Testis (tissue), 3 donors: ENCODE measurements around the gene CAPN9. TPM values are rescaled to one million over a fixed set of nuclear protein-coding genes. Genes with fewer than 3 reads are reported as not detected.

ENCODE experiments used
- DNase-seq: peaks from one replicate; pipeline ENCODE4 v3.0.0-alpha.2; 2019
- H3K27ac ChIP-seq, 2 donors: fragments of 200-600 bp; sonication (generic); one replicate each; pipeline ENCODE4 v1.5.1; 2019
- H3K27me3 ChIP-seq: fragments of 200-600 bp; sonication (generic); one replicate; pipeline ENCODE4 v1.5.1; 2019
- H3K36me3 ChIP-seq: fragments of 200-600 bp; sonication (generic); one replicate; pipeline ENCODE4 v1.5.1; 2017; ENCODE audit warnings: low read depth; ENCODE audit errors: missing control alignments
- H3K4me1 ChIP-seq: fragments of 200-600 bp; sonication (generic); one replicate; pipeline ENCODE4 v1.5.1; 2019
- H3K4me3 ChIP-seq, 2 donors: fragments of 200-600 bp; sonication (generic); one replicate each; pipeline ENCODE4 v1.5.1; 2017 to 2019
- H3K9me3 ChIP-seq: fragments of 200-600 bp; sonication (generic); one replicate; pipeline ENCODE4 v1.5.1; 2017
- CTCF ChIP-seq, 3 experiments: fragments of 450-650 bp in 2 of 3; fragments of 200-600 bp in 1 of 3; sonication (generic) in 1 of 3; IDR thresholded peaks; one replicate each; pipeline ENCODE4 v1.5.1; 2016 to 2019; ENCODE audit warnings: antibody characterized with exemption in 3 of 3, mild to moderate bottlenecking in 2 of 3, moderate library complexity in 1 of 3
- POLR2A ChIP-seq: fragments of 450-650 bp; IDR thresholded peaks from one replicate; pipeline ENCODE4 v1.6.1; 2017; ENCODE audit warnings: antibody characterized with exemption, mild to moderate bottlenecking, moderate library complexity
- WGBS, 2 donors: methylation state at CpG; one replicate each; pipeline ENCODE4 v1.1.5; 2018; 5-methylcytosine and 5-hydroxymethylcytosine counted together
- intact Hi-C: fragments of 100-400 bp; cut with DNase I; formaldehyde crosslinking; loops from one replicate; pipeline ENCODE4 v1.15.1; 2023; ENCODE audit warnings: low total_unique reads
- polyA plus RNA-seq: library from polyadenylated mRNA; stranded (reverse); fragments of 350-450 nt; fragmentation: Illumina TruSeq; extraction: RNeasy Lipid Tissue Mini Kit (QIAGEN cat#74804); gene quantifications from one replicate; pipeline ENCODE4 v1.2.3, GENCODE V29; 2014; ENCODE audit warnings: low read depth, low replicate concordance; ENCODE audit not compliant: insufficient read depth
- total RNA-seq, 2 donors: library from RNA; depleted of rRNA; stranded (reverse); fragments of >200 nt; gene quantifications; one replicate each; pipeline ENCODE4 v1.2.3, GENCODE V29; 2016

The CAPN9 gene
- total and polyA plus RNA-seq, 3 donors from 2014 or later: 0.16 to 0.34 (median 0.25) TPM

DNA sequence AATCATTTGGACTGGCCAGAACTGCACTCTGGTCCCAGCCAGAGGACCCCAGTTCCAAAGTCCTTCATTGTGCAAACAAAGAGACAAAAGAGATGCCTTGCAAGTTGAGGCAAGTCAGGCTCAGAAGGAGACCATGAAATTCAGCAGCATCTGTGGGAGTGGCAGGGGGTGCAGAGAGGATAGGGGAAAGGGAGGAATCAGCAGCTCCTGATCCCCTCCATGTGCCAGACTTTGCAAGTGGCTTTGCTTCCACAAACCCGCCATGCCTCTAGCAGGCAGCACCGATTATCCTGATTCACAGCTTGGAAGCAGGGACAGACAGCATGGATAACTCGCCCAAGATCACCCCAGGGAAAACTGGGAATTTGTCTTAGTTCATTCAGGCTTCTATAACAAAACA lies 2.1 kb upstream of the CAPN9 start:
- Histone ChIP-seq H3K4me1 (no peaks in the 10 kb centered on the region), H3K36me3 (no peaks in the 10 kb centered on the region), H3K9me3 (no peaks in the 10 kb centered on the region), H3K27ac (no peak overlapping the region), H3K27me3 (no peaks in the 10 kb centered on the region), H3K4me3 (no peak overlapping the region)
- intact Hi-C loops: no loop called here
- no peak for DNase-seq
- TF ChIP-seq CTCF (IDR thresholded peaks at IDR 0.05): no peak
- no peak for TF ChIP-seq POLR2A
- WGBS, 2 donors: 73 to 76% methylated on average over 3 of the region's 3 CpGs

GRCh38 chr1:230746617-230747016 lies 571 bp upstream of the CAPN9 start:
- no peak for DNase-seq
- H3K4me1 ChIP-seq: no peaks in the 10 kb centered on the region
- H3K36me3 ChIP-seq: no peaks in the 10 kb centered on the region
- H3K27ac ChIP-seq: no peak overlapping the region
- no peak overlapping the region for H3K4me3 ChIP-seq
- no peaks in the 10 kb centered on the region for H3K9me3 ChIP-seq
- TF ChIP-seq CTCF (IDR thresholded peaks at IDR 0.05): no peak
- TF ChIP-seq POLR2A: no peak
- intact Hi-C loops: no loop called here
- WGBS, 2 donors: 91 to 99% methylated on average over 4 of the region's 4 CpGs
- H3K27me3 ChIP-seq: no peaks in the 10 kb centered on the region

DNA sequence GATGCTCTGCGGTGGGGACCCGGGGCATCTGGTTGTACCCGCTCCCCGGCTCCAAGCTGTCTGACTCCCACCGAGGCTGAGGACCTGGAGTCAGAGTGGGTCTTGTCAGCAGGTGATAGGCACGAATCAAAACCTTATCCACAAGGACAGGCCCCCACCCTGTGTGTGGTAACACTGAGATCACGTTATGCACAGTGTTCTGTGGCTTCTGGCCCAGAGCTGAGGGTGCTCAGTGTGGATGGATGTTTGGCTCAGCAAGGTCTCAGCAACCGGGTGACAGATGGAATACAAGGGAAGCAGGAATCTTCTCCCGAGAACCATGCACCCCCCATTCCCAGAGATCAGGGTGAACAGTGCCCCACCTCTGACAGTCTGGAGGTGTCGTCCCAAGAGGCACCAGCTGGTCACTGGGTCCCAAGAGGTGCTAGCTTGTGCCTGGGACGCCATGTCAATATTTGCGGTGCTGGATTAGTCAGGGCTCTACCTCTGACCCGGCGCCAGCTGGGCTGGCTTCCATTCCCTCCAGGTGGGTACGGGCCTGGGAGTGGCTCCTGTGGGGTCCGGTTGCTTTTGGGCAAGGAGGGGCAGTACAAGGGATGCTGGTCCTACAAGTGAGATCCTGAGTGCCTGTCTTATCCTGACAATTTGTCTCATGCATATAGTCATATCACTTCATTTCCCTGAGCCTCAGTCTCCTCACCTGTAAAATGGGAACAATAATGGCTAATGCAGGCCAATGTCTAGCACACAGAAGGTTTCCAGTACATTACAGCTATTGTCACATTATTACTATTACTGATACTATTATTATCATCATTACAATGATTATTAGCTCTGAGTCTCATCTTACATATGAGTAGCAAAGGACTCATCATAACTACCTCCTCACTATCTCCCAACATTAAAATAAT lies 957 bp downstream of the CAPN9 start:
- WGBS, 2 donors: 81 to 87% methylated on average over 4 to 15 of the region's 16 CpGs
- intact Hi-C loops: no loop called here
- Histone ChIP-seq H3K4me3 (no peak overlapping the region), H3K9me3 (no peaks in the 10 kb centered on the region), H3K27ac (no peak overlapping the region), H3K4me1 (no peaks in the 10 kb centered on the region), H3K27me3 (no peaks in the 10 kb centered on the region), H3K36me3 (no peaks in the 10 kb centered on the region)
- no peak for TF ChIP-seq CTCF (IDR thresholded peaks at IDR 0.05)
- no peak for TF ChIP-seq POLR2A
- DNase-seq: no peak

GRCh38 chr1:230749150-230749549 lies 2.0 kb downstream of the CAPN9 start:
- H3K27ac ChIP-seq: no peak overlapping the region
- intact Hi-C loops: no loop called here
- no peak overlapping the region for H3K4me3 ChIP-seq
- TF ChIP-seq POLR2A (no peak), CTCF (IDR thresholded peaks at IDR 0.05) (no peak)
- no peaks in the 10 kb centered on the region for H3K27me3 ChIP-seq
- H3K36me3 ChIP-seq: no peaks in the 10 kb centered on the region
- H3K9me3 ChIP-seq: no peaks in the 10 kb centered on the region
- DNase-seq: no peak
- WGBS, 2 donors: 87 to 93% methylated on average over 12 of the region's 12 CpGs
- no peaks in the 10 kb centered on the region for H3K4me1 ChIP-seq

DNA sequence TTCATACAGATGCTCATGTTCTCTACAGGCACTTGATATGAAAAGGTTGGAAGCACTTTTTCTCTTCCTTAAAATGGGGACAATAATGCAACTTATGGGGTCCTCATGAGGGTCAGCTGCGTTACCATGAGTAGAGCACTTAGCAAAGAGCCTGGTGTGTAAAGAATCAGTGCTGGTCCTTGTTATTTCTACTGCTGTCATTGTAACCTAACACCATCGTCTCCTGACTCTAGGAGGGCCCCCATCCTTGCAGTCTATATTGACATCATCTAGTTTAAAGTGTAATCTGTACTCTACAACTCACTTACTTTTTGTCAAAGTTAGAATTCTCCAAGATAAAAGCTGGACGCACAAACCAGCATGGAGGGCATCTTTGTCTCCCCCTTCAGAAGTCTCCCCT lies 2.4 kb downstream of the CAPN9 start:
- intact Hi-C loops: no loop called here
- no peaks in the 10 kb centered on the region for H3K27me3 ChIP-seq
- WGBS, 2 donors: 86 to 97% methylated on average over 3 of the region's 3 CpGs

More for the DNA sequence above, 2.4 kb downstream of the CAPN9 start:
- Histone ChIP-seq H3K4me3 (no peak overlapping the region), H3K9me3 (no peaks in the 10 kb centered on the region), H3K36me3 (no peaks in the 10 kb centered on the region), H3K27ac (no peak overlapping the region), H3K4me1 (no peaks in the 10 kb centered on the region)
- no peak for DNase-seq
- no peak for TF ChIP-seq CTCF (IDR thresholded peaks at IDR 0.05)
- no peak for TF ChIP-seq POLR2A
